ENCODE data around the gene DCHS2.
A peak's percentile ranks its signal among the peaks of the same experiment; 100 is the strongest.

DCHS2 gene

GRCh38 chr4:154308207-154308606 lies 183.4 kb downstream of the DCHS2 start:
- H3K4me2 ChIP-seq (ENCODE audit: low read length) = no peak overlapping the region
- DNase-seq = no peak
- no peak overlapping the region for H4K8ac ChIP-seq (ENCODE audit: low read depth, low read length)
- H3K4me1 ChIP-seq (ENCODE audit: control insufficient read depth in 1 of 2, insufficient read depth in 2 of 2, low read length in 2 of 2) = no peaks in the 10 kb centered on the region
- no peak overlapping the region for H2BK120ac ChIP-seq (ENCODE audit: insufficient read depth, low read length, poor library complexity)
- no peaks in the 10 kb centered on the region for H3K9me3 ChIP-seq (ENCODE audit: insufficient read depth, low read depth, low read length)
- no CpG with 5 or more reads among the region's 1 CpG for WGBS (ENCODE audit: extremely low coverage, insufficient coverage, insufficient read length)
- H2BK5ac ChIP-seq (ENCODE audit: low read depth, low read length, poor library complexity) = no peak overlapping the region
- H2AK5ac ChIP-seq (ENCODE audit: low read length) = no peak overlapping the region
- H3K4me3 ChIP-seq (ENCODE audit: low read depth, low read length) = no peak overlapping the region
- no peak overlapping the region for H4K91ac ChIP-seq (ENCODE audit: low read depth, low read length)
- H2AFZ ChIP-seq (ENCODE audit: insufficient read depth, low read length, poor library complexity) = no peak overlapping the region
- no peaks in the 10 kb centered on the region for H3K79me1 ChIP-seq (ENCODE audit: low read length)
- H3K9ac ChIP-seq (ENCODE audit: low read length) = no peak overlapping the region
- no peak overlapping the region for H3K4ac ChIP-seq (ENCODE audit: low read depth, low read length)
- no peak overlapping the region for H3K27ac ChIP-seq (ENCODE audit: low read depth, low read length)
- H2BK12ac ChIP-seq (ENCODE audit: low read length) = no peak overlapping the region
- H3K36me3 ChIP-seq (ENCODE audit: control insufficient read depth in 1 of 2, insufficient read depth in 2 of 2, low read length in 2 of 2) = no peaks in the 10 kb centered on the region
- H3K27me3 ChIP-seq (ENCODE audit: insufficient read depth, low read length) = no peaks in the 10 kb centered on the region
- H3K14ac ChIP-seq (ENCODE audit: low read length) = no peak overlapping the region
- no peak overlapping the region for H4K12ac ChIP-seq (ENCODE audit: low read depth, low read length)
- no peak overlapping the region for H3K18ac ChIP-seq (ENCODE audit: low read length)
- no peak overlapping the region for H3K23ac ChIP-seq (ENCODE audit: low read length)
- H3K79me2 ChIP-seq (ENCODE audit: control insufficient read depth, insufficient read depth, low read length, poor library complexity) = no peaks in the 10 kb centered on the region

- no peaks in the 10 kb centered on the region for H3K36me3 ChIP-seq (ENCODE audit: control insufficient read depth in 1 of 2, insufficient read depth in 2 of 2, low read length in 2 of 2)
- no peaks in the 10 kb centered on the region for H3K27me3 ChIP-seq (ENCODE audit: insufficient read depth, low read length)
- H2BK5ac ChIP-seq (ENCODE audit: low read depth, low read length, poor library complexity) = no peak overlapping the region
- H3K4ac ChIP-seq (ENCODE audit: low read depth, low read length) = no peak overlapping the region
- H4K12ac ChIP-seq (ENCODE audit: low read depth, low read length) = no peak overlapping the region
- no peaks in the 10 kb centered on the region for H3K79me1 ChIP-seq (ENCODE audit: low read length)
- no peak overlapping the region for H3K18ac ChIP-seq (ENCODE audit: low read length)
- H2BK120ac ChIP-seq (ENCODE audit: insufficient read depth, low read length, poor library complexity) = no peak overlapping the region
- no peak overlapping the region for H4K91ac ChIP-seq (ENCODE audit: low read depth, low read length)
- no peak overlapping the region for H4K8ac ChIP-seq (ENCODE audit: low read depth, low read length)
- no peak overlapping the region for H2AK5ac ChIP-seq (ENCODE audit: low read length)
- no peak overlapping the region for H3K14ac ChIP-seq (ENCODE audit: low read length)
- WGBS (ENCODE audit: extremely low coverage, insufficient coverage, insufficient read length) = no CpG with 5 or more reads among the region's 3 CpGs
- H3K9ac ChIP-seq (ENCODE audit: low read length) = no peak overlapping the region
- H3K27ac ChIP-seq (ENCODE audit: low read depth, low read length) = no peak overlapping the region
- no peaks in the 10 kb centered on the region for H3K79me2 ChIP-seq (ENCODE audit: control insufficient read depth, insufficient read depth, low read length, poor library complexity)
- no peak overlapping the region for H3K4me3 ChIP-seq (ENCODE audit: low read depth, low read length)
- no peak overlapping the region for H3K4me2 ChIP-seq (ENCODE audit: low read length)
- DNase-seq = no peak
- H2BK12ac ChIP-seq (ENCODE audit: low read length) = no peak overlapping the region
- H2AFZ ChIP-seq (ENCODE audit: insufficient read depth, low read length, poor library complexity) = no peak overlapping the region
- no peaks in the 10 kb centered on the region for H3K4me1 ChIP-seq (ENCODE audit: control insufficient read depth in 1 of 2, insufficient read depth in 2 of 2, low read length in 2 of 2)
- H3K23ac ChIP-seq (ENCODE audit: low read length) = no peak overlapping the region
- H3K9me3 ChIP-seq (ENCODE audit: insufficient read depth, low read depth, low read length) = no peaks in the 10 kb centered on the region
Measured at GRCh38 chr4:154307451-154307850, 184.1 kb downstream of the DCHS2 start.

DNA sequence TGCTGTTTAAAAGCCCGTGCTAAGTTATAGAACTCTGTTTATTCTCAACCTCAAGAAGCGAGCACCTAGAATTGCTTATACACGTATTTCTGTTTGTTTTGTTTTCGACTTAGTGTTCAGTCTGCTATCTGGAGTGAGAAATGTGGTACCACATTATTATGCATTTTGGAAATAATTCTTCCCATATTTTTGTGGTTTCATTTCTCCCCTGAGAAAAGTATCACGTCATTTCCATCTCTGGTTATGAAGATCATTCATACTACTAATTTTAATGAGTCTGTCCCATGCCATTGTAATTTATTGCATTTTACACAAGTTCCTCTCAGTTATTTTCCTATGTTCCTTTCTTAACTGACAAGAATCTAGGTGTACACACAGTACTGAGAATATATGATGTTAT lies 186.0 kb downstream of the DCHS2 start:
- Histone ChIP-seq H3K23ac (ENCODE audit: low read length) (no peak overlapping the region), H3K4me1 (ENCODE audit: control insufficient read depth in 1 of 2, insufficient read depth in 2 of 2, low read length in 2 of 2) (no peaks in the 10 kb centered on the region), H3K4me3 (ENCODE audit: low read depth, low read length) (no peak overlapping the region), H3K79me2 (ENCODE audit: control insufficient read depth, insufficient read depth, low read length, poor library complexity) (no peaks in the 10 kb centered on the region), H4K12ac (ENCODE audit: low read depth, low read length) (no peak overlapping the region), H3K18ac (ENCODE audit: low read length) (no peak overlapping the region), H2BK12ac (ENCODE audit: low read length) (no peak overlapping the region), H3K27ac (ENCODE audit: low read depth, low read length) (no peak overlapping the region), H3K9ac (ENCODE audit: low read length) (no peak overlapping the region), H3K9me3 (ENCODE audit: insufficient read depth, low read depth, low read length) (no peaks in the 10 kb centered on the region), H4K8ac (ENCODE audit: low read depth, low read length) (no peak overlapping the region), H2AK5ac (ENCODE audit: low read length) (no peak overlapping the region), H2BK120ac (ENCODE audit: insufficient read depth, low read length, poor library complexity) (no peak overlapping the region), H3K4me2 (ENCODE audit: low read length) (no peak overlapping the region), H3K4ac (ENCODE audit: low read depth, low read length) (no peak overlapping the region), H4K91ac (ENCODE audit: low read depth, low read length) (no peak overlapping the region), H3K14ac (ENCODE audit: low read length) (no peak overlapping the region), H2AFZ (ENCODE audit: insufficient read depth, low read length, poor library complexity) (no peak overlapping the region), H3K36me3 (ENCODE audit: control insufficient read depth in 1 of 2, insufficient read depth in 2 of 2, low read length in 2 of 2) (no peaks in the 10 kb centered on the region), H2BK5ac (ENCODE audit: low read depth, low read length, poor library complexity) (no peak overlapping the region), H3K27me3 (ENCODE audit: insufficient read depth, low read length) (no peaks in the 10 kb centered on the region), H3K79me1 (ENCODE audit: low read length) (no peaks in the 10 kb centered on the region)
- WGBS (ENCODE audit: extremely low coverage, insufficient coverage, insufficient read length) = no CpG with 5 or more reads among the region's 5 CpGs
- no peak for DNase-seq

GRCh38 chr4:154304679-154305078 lies 186.9 kb downstream of the DCHS2 start:
- Histone ChIP-seq H2BK12ac (ENCODE audit: low read length) (no peak overlapping the region), H3K27me3 (ENCODE audit: insufficient read depth, low read length) (no peaks in the 10 kb centered on the region), H3K79me2 (ENCODE audit: control insufficient read depth, insufficient read depth, low read length, poor library complexity) (no peaks in the 10 kb centered on the region), H2BK5ac (ENCODE audit: low read depth, low read length, poor library complexity) (no peak overlapping the region), H2AK5ac (ENCODE audit: low read length) (no peak overlapping the region), H3K9ac (ENCODE audit: low read length) (no peak overlapping the region), H3K27ac (ENCODE audit: low read depth, low read length) (no peak overlapping the region), H3K4ac (ENCODE audit: low read depth, low read length) (no peak overlapping the region), H3K9me3 (ENCODE audit: insufficient read depth, low read depth, low read length) (no peaks in the 10 kb centered on the region), H3K4me1 (ENCODE audit: control insufficient read depth in 1 of 2, insufficient read depth in 2 of 2, low read length in 2 of 2) (no peaks in the 10 kb centered on the region), H4K8ac (ENCODE audit: low read depth, low read length) (no peak overlapping the region), H4K91ac (ENCODE audit: low read depth, low read length) (no peak overlapping the region), H3K14ac (ENCODE audit: low read length) (no peak overlapping the region), H2BK120ac (ENCODE audit: insufficient read depth, low read length, poor library complexity) (no peak overlapping the region), H3K4me2 (ENCODE audit: low read length) (no peak overlapping the region), H4K12ac (ENCODE audit: low read depth, low read length) (no peak overlapping the region), H3K36me3 (ENCODE audit: control insufficient read depth in 1 of 2, insufficient read depth in 2 of 2, low read length in 2 of 2) (no peaks in the 10 kb centered on the region), H2AFZ (ENCODE audit: insufficient read depth, low read length, poor library complexity) (no peak overlapping the region), H3K18ac (ENCODE audit: low read length) (no peak overlapping the region), H3K4me3 (ENCODE audit: low read depth, low read length) (no peak overlapping the region), H3K79me1 (ENCODE audit: low read length) (no peaks in the 10 kb centered on the region), H3K23ac (ENCODE audit: low read length) (no peak overlapping the region)
- WGBS (ENCODE audit: extremely low coverage, insufficient coverage, insufficient read length) = no CpG with 5 or more reads among the region's 5 CpGs
- DNase-seq = peak in 1 of 2 donors; percentile 23
